NCI-H2029 treated with DMSO at 0.1 percent for 48 hours (cell line): ENCODE measurements around the gene MELTF.
A peak's percentile ranks its signal among the peaks of the same experiment; 100 is the strongest.

Source experiments
- DNase-seq: peaks from one replicate; lab custom pipeline; 2025; lab: John Stamatoyannopoulos, UW

The MELTF gene

DNA sequence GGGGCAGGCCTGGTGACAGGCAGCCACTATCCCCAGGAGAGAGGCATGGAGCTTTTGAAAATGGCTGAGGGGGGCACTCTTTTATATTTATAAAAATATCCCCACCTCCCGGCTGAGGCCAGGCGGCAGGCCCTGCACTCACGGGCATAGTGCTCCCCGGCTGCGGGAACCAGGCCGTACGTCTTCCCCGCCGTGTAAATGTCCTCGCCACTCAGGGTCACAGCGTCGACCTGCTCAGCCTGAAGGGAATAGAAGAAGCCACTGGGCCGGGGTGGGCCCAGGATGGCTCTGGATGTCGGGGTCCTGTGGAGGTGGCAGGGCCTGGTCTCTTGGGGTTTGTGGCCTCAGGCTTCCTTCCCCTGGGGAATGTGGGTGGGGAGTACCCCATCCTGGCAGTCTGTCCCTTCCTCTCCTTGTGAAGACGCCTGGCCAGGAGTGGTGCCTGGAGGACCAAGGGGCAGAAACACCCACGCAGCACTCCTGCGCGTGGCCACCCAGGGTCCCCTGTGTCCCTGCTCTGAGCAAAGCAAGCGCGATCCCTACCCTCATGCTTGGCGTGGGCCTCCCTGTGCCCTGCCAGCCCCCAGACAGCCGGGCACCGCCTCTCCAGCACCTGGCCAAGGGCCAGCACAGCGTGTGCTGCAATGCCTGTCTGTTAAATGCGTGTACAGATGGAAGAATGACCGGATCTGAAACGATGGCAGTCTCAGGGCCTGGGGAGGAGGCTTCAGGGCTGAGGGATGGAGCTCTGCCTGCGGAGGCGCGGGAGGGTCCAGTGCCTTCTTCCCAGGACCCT, 18.9 kb downstream of the MELTF start:
- no peak for DNase-seq

- DNase-seq = no peak
These were observed 20.0 kb downstream of the MELTF start for GRCh38 chr3:197009532-197010019.

DNA sequence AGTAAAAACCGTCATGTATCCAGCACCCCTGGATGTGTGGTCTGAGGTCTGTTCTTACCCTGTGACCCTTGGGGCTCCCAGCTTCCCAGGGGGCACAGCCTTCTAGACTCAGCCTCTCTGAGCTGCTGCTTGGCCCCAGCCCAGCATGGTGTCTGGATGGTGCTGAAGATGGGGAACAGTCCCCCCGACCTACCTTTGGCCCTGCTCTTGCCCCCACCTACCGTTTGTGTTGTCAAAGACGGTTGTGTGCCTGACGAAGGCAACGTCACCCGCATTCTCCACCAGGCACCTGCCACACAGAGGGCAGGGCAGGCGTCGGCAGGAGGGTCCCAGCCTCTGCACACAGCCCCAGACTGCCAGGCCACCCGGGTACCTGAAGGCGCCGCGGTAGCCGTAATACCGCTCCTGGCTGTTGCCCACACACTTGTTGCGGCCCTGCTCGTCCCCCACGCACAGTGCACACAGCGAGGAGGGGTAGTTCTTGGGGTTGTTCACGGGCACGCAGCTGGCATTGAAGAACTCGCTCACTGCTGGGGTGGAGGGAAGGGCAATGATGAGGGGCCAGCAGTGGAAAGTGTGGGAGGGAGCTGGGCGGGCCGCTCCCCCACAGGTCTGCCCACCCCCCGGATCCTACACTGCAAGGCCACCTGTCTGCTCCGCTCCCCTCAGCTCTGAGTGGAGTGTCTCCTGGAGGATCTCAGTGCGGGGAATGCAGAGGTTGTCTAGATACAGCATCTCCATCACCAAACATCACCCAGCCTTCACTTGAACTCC, 21.0 kb downstream of the MELTF start:
- no peak for DNase-seq

GRCh38 chr3:197007953-197008352, 21.7 kb downstream of the MELTF start:
- no peak for DNase-seq

DNA sequence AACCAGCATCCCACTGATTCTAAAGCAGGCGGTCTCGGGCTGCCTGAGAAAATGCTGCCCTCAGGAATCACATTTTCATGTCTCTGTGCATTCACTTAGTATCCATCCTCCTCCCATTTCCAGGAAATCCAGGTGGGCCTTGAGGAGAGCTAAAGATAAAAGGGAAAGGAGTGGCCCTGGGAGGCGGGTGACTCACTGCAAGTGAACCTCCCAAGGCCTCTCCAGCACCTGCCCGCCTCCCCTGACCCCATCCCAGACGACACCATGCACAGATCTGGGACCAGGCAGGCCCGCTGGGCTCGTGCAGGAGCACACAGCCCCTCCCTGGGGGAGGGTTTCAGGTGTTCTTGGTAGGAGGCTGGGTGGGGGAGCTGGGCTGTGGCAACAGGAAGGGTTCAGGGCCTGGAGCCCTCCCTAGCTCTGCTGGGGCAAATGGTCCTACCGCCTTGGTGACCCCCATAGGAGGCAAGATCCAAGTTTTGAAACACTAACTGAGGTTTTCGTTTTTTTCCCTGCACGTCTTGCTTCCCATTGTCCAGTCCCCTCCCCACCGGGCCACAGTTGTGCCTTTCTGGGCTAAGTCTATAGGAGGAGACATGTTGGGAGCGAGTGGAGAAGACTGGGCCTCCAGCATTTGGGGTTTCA, 22.2 kb downstream of the MELTF start:
- DNase-seq = no peak

GRCh38 chr3:197006860-197007259, 22.8 kb downstream of the MELTF start:
- no peak for DNase-seq

DNA sequence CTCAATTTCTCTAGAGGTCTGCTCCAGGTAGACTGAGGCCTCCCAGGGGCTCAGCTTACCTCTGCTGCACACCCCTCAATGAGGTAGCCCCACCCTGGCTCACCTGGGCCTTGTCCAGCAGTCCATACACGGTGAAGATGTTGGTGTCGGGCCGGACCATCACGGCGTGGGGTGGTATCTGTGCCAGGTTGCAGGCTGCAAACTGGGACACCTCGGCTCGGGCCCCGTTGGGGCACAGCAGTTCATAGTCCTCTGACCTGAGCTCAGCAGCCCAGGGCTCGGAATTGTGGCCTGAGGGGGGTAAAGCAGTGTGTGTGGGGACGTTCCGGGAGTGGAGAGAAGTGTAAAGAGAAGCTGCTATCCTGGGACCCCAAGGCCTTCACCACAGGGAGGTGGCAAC, 23.2 kb downstream of the MELTF start:
- no peak for DNase-seq

GRCh38 chr3:197003461-197004385, 25.9 kb downstream of the MELTF start:
- DNase-seq = peak; percentile 2

GRCh38 chr3:197002701-197003454, 26.7 kb downstream of the MELTF start:
- DNase-seq = peak; percentile 35

GRCh38 chr3:197001972-197002700, 27.5 kb downstream of the MELTF start:
- no peak for DNase-seq

DNA sequence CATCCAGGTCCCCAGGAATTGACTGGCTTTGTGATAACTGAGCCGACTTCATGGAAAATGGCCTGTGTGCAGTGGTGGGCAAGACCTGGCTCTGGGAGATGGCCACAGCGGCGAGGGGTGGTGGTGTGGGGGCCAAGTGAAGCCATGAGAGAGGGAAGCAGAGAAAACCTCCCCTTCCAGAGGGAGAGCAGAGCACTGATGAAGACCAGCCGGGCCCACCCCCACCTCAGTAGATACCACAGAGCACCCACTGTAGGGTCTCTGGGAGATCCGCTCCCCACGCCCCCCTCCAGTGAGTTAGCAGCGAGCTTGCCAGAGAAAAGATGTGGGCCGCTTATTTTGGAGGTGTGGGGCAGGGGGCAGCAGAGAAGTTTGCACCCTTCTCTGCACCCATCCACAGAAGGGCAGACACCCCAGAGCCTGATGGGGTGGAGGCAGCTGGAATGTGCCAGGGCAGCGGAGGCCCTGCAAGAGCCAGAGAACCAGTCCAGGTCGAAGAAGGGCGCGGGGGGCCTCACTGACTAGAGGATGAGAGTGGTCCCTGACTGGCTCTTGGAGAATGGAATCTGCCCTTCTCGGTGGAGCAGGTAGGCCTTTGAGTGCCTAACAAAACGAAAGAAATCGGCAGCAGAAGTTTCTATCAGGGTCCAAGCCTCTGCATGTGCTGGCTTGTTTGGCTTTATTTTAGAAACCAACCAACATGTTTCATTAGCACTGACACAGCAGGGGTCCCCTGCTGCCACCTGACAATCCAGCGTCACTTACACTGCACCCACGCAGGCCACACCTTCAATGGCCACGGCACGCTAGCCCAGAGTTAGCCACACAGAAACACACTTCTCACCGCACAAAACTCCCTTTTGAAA, 28.3 kb downstream of the MELTF start:
- no peak for DNase-seq

DNA sequence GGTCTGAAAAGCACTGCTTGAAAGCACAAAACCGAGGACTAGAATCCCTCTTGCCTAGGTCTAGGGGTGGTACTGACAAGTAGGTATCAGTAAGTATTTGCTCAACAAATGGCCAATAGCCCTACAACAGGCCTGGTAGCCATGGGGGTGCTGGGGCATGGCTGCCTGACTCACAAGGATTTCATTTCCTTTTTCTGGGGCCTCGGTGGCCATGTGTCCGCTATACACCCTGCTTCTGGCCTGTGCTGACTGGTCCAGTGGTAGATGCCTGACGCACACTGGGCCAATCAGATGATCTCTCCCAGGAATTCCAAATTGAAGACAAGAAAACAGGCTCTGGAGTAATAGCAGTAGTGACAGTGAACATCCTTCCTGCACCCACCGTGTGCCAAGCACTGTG, 29.4 kb downstream of the MELTF start:
- DNase-seq = no peak

- no peak for DNase-seq
These were observed 30.5 kb downstream of the MELTF start for GRCh38 chr3:196998966-196999760.

DNA sequence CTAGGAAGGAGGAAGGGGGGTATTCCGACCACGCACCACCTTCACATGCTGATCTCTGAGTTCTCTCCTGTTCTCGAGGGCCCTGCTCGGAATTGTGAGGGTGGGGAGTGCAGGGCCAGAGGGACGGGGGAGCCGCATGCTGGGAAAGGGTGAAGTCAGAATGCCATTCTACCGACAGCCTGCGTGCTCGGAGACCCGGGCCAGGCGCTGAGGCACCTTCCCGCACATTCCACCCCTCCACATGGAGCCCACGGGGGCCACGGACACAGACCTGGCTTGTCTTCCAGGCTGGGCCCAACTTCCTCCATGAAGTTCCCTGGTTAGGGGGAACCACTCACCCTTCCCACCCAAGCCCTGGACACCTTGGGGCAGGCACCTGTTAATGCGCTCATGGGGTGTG, 32.3 kb downstream of the MELTF start:
- DNase-seq = no peak

DNA sequence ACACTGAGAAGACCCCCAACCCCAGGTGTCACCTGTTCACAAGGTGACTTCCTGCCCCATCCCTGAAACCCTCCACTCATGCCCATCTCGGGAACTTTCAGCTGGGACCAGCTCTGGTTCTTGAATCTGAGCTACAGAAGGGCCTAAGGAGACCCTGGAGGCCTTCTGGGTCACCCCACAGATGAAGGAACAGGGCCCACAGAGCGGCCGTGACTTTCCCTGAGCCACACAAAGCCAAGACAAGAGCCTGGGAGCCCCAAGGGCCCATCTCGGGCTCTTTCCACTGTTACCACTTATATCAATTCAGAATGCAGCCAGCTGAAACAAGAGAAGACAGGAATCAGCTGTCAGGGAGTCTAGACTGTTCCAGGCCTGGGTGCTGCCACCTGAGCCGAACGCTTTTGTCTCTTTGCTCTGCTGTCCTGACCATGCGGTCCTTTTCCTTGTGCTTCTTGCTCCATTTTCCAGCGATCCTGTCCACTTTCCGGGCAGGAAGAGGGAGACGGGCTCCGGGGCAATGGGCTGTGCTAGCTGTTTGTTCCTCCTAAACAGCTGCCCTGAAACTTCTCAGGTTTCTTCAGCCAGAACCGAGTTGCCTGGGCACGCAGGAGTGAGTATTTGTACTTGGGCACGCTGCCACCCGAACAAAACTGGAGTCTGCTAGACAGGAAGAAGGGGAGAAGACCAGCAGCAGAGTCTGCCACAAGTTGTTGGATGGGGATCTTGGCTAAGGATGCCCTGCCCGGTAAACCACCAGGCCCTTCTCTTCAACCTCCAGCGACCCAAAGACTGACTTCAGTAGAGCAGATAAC, 33.0 kb downstream of the MELTF start:
- peak; percentile 67 for DNase-seq

- DNase-seq = no peak
These were observed 33.8 kb downstream of the MELTF start for GRCh38 chr3:196995646-196996355.

- no peak for DNase-seq
These were observed 34.6 kb downstream of the MELTF start for GRCh38 chr3:196995027-196995426.
